Caco-2 (cell line): ENCODE results near the gene GMPPB. TPM values are rescaled to one million over a fixed set of nuclear protein-coding genes. Genes with fewer than 3 reads are reported as not detected.

ENCODE experiments used
- BruUV-seq: library from RNA; stranded (reverse); fragments of 400-500 nt; replicated peaks from 2 replicates; lab custom pipeline; 2021; lab: Mats Ljungman, UMichigan
- CTCF ChIA-PET: fragments of 300-600 bp; sonication (Branson Sonifier 250); formaldehyde crosslinking; loops from one replicate; lab custom pipeline; 2022; ENCODE audit warnings: antibody characterized with exemption; lab: Charles Lee
- POLR2A ChIA-PET: fragments of 300-600 bp; sonication (Branson Sonifier 250); formaldehyde crosslinking; loops from one replicate; lab custom pipeline; 2022; ENCODE audit warnings: antibody characterized with exemption; lab: Charles Lee
- DNase-seq, 2 experiments: peaks; one replicate each; pipeline versions ENCODE4 v3.0.0 to v3.0.0-alpha.2; 2020 to 2022
- H3K27me3 ChIP-seq: replicated peaks from 2 replicates; pipeline ENCODE4 v1.6.0; 2011; ENCODE audit warnings: low read length; ENCODE audit not compliant: control insufficient read depth, insufficient read depth
- H3K36me3 ChIP-seq: 2 replicates; pipeline ENCODE4 v1.5.1; 2011; ENCODE audit warnings: low read length; ENCODE audit not compliant: control insufficient read depth, insufficient read depth
- H3K4me1 ChIP-seq: fragments of 250-450 bp; sonication (Bioruptor Pico); 2 replicates; pipeline ENCODE4 v1.5.1; 2020; ENCODE audit warnings: mild to moderate bottlenecking
- H3K4me3 ChIP-seq: 2 replicates; pipeline ENCODE4 v1.5.1; 2011; ENCODE audit warnings: low read depth, mild to moderate bottlenecking, control low read depth, low read length
- H3K9me3 ChIP-seq: fragments of 250-450 bp; sonication (Bioruptor Pico); 2 replicates; pipeline ENCODE4 v1.5.1; 2020; ENCODE audit warnings: mild to moderate bottlenecking, moderate library complexity
- H3K27ac Mint-ChIP-seq: one replicate; pipeline ENCODE4 v1.8.0; 2022; ENCODE audit warnings: mixed read lengths; ENCODE audit not compliant: unreplicated experiment
- H3K27me3 Mint-ChIP-seq: one replicate; pipeline ENCODE4 v1.8.0; 2022; ENCODE audit warnings: mixed read lengths; ENCODE audit not compliant: insufficient read depth, unreplicated experiment
- H3K36me3 Mint-ChIP-seq: one replicate; pipeline ENCODE4 v1.8.0; 2022; ENCODE audit warnings: mild to moderate bottlenecking, mixed read lengths; ENCODE audit not compliant: insufficient read depth, unreplicated experiment
- H3K4me1 Mint-ChIP-seq: one replicate; pipeline ENCODE4 v1.8.0; 2022; ENCODE audit warnings: low read depth, mixed read lengths; ENCODE audit not compliant: unreplicated experiment
- H3K4me3 Mint-ChIP-seq: one replicate; pipeline ENCODE4 v1.8.0; 2022; ENCODE audit warnings: mild to moderate bottlenecking, moderate library complexity, mixed read lengths; ENCODE audit not compliant: unreplicated experiment
- H3K9me3 Mint-ChIP-seq: one replicate; pipeline ENCODE4 v1.8.0; 2022; ENCODE audit warnings: mixed read lengths; ENCODE audit not compliant: unreplicated experiment
- CTCF ChIP-seq, 2 experiments: fragments of 200-600 bp in 1 of 2; IDR thresholded peaks; 1 replicate in 1 of 2; 2 replicates in 1 of 2; pipeline versions ENCODE4 v1.5.1 to v1.8.0; 2011 to 2022; ENCODE audit warnings: antibody characterized with exemption in 1 of 2, control low read depth in 1 of 2, inconsistent platforms in 1 of 2, low read depth in 1 of 2, low read length in 1 of 2, mild to moderate bottlenecking in 1 of 2, moderate library complexity in 1 of 2; ENCODE audit not compliant: insufficient read depth in 1 of 2, severe bottlenecking in 1 of 2, unreplicated experiment in 1 of 2
- intact Hi-C: fragments of 100-400 bp; cut with micrococcal nuclease; formaldehyde crosslinking; loops from one replicate; pipeline ENCODE4 v1.10.0; 2022; ENCODE audit not compliant: unreplicated experiment
- total RNA-seq: library from RNA; stranded (reverse); gene quantifications from 2 replicates; pipeline ENCODE4 v1.2.3, GENCODE V29; 2022

The GMPPB gene
- total RNA-seq, 1 experiment from 2014 or later = 26.5 TPM

- no peaks in the 10 kb centered on the region for H3K9me3 Mint-ChIP-seq
- no peak for TF ChIP-seq CTCF (IDR thresholded peaks at IDR 0.05; ENCODE audit: insufficient read depth in 1 of 2, low read depth in 1 of 2, low read length in 1 of 2, severe bottlenecking in 1 of 2, unreplicated experiment in 1 of 2)
- peak in 1 of 2 experiments; percentile 34 for DNase-seq
- no peaks in the 10 kb centered on the region for H3K27me3 Mint-ChIP-seq
- Histone ChIP-seq H3K27me3 (no peaks in the 10 kb centered on the region), H3K9me3 (no peaks in the 10 kb centered on the region), H3K4me1 (no peaks in the 10 kb centered on the region; the same call in 1 of the 2 replicates), H3K36me3 (no peaks in the 10 kb centered on the region; the same call in 1 of the 2 replicates), H3K4me3 (no peak overlapping the region)
- no peak overlapping the region for H3K4me3 Mint-ChIP-seq
- ChIA-PET CTCF (no interaction called here), POLR2A (no interaction called here)
- H3K36me3 Mint-ChIP-seq = peaks cover 66% of the 10 kb centered on the region
- intact Hi-C loops = loop anchor here (5.0 kb wide), 1 partner anchor 121 kb away; no protein-coding TSS in a partner anchor
- H3K27ac Mint-ChIP-seq = no peak overlapping the region
- no TSS peak for BruUV-seq
- H3K4me1 Mint-ChIP-seq = no peaks in the 10 kb centered on the region
Observed at GRCh38 chr3:49716691-49717210, 7.0 kb downstream of the GMPPB start.

GRCh38 chr3:49716169-49716568, 7.6 kb downstream of the GMPPB start:
- Histone ChIP-seq H3K36me3 (no peaks in the 10 kb centered on the region; the same call in 1 of the 2 replicates), H3K27me3 (no peaks in the 10 kb centered on the region), H3K9me3 (no peaks in the 10 kb centered on the region), H3K4me1 (no peaks in the 10 kb centered on the region; the same call in 1 of the 2 replicates), H3K4me3 (no peak overlapping the region)
- Mint-ChIP-seq H3K36me3 (peaks cover 60% of the 10 kb centered on the region), H3K9me3 (no peaks in the 10 kb centered on the region), H3K4me1 (no peaks in the 10 kb centered on the region), H3K27me3 (no peaks in the 10 kb centered on the region), H3K27ac (no peak overlapping the region), H3K4me3 (no peak overlapping the region)
- POLR2A ChIA-PET = no interaction called here
- CTCF ChIA-PET = no interaction called here
- intact Hi-C loops = loop anchor here (5.0 kb wide), 1 partner anchor 121 kb away; no protein-coding TSS in a partner anchor
- no TSS peak for BruUV-seq
- DNase-seq = no peak
- TF ChIP-seq CTCF (IDR thresholded peaks at IDR 0.05; ENCODE audit: insufficient read depth in 1 of 2, low read depth in 1 of 2, low read length in 1 of 2, severe bottlenecking in 1 of 2, unreplicated experiment in 1 of 2) = no peak

GRCh38 chr3:49715611-49716121, 8.1 kb downstream of the GMPPB start:
- H3K27ac Mint-ChIP-seq = no peak overlapping the region
- no peaks in the 10 kb centered on the region for H3K27me3 Mint-ChIP-seq
- ChIA-PET CTCF (no interaction called here), POLR2A (no interaction called here)
- no peaks in the 10 kb centered on the region for H3K9me3 Mint-ChIP-seq
- BruUV-seq = no TSS peak
- no peaks in the 10 kb centered on the region for H3K27me3 ChIP-seq
- TF ChIP-seq CTCF (IDR thresholded peaks at IDR 0.05; ENCODE audit: insufficient read depth in 1 of 2, low read depth in 1 of 2, low read length in 1 of 2, severe bottlenecking in 1 of 2, unreplicated experiment in 1 of 2) = no peak
- no peaks in the 10 kb centered on the region; the same call in 1 of the 2 replicates for H3K4me1 ChIP-seq
- no peak for DNase-seq
- peaks cover 55% of the 10 kb centered on the region for H3K36me3 Mint-ChIP-seq
- H3K36me3 ChIP-seq = no peaks in the 10 kb centered on the region
- H3K4me1 Mint-ChIP-seq = no peaks in the 10 kb centered on the region
- intact Hi-C loops = loop anchor here (5.0 kb wide), 1 partner anchor 122 kb away; no protein-coding TSS in a partner anchor
- H3K9me3 ChIP-seq = no peaks in the 10 kb centered on the region
- H3K4me3 ChIP-seq = no peak overlapping the region
- H3K4me3 Mint-ChIP-seq = no peak overlapping the region
